Prostate gland (tissue), 2 donors: Measurements from ENCODE around the gene THAP4. TPM values are rescaled to one million over a fixed set of nuclear protein-coding genes. Genes with fewer than 3 reads are reported as not detected.
"Not testable (repeated sequence)": the region's sequence is repeated elsewhere in the genome, so short reads cannot be mapped to it uniquely, and the experiment has no call there.

ENCODE experiments used
- DNase-seq: peaks from one replicate; pipeline ENCODE4 v3.0.0-alpha.2; 2019; ENCODE audit warnings: low spot score
- H3K27ac ChIP-seq, 2 donors: fragments of 200-600 bp; sonication (generic); 2 replicates each; pipeline ENCODE4 v1.5.1; 2017 to 2019
- H3K27me3 ChIP-seq: fragments of 200-600 bp; sonication (generic); replicated peaks from 2 replicates; pipeline ENCODE4 v1.5.1; 2019; ENCODE audit not compliant: insufficient read depth
- H3K36me3 ChIP-seq, 2 donors: fragments of 200-600 bp; sonication (generic); 1 replicate in 1 of 2; 2 replicates in 1 of 2; pipeline versions ENCODE4 v1.5.1 to v1.8.1; 2017 to 2019
- H3K4me1 ChIP-seq: fragments of 200-600 bp; sonication (generic); replicated peaks from 2 replicates; pipeline ENCODE4 v1.5.1; 2019
- H3K4me3 ChIP-seq, 2 donors: fragments of 200-600 bp; sonication (generic); 2 replicates each; pipeline ENCODE4 v1.5.1; 2017 to 2019
- H3K9me3 ChIP-seq: fragments of 200-600 bp; sonication (generic); 2 replicates; pipeline ENCODE4 v1.5.1; 2017
- POLR2A ChIP-seq: fragments of 450-650 bp; IDR thresholded peaks from one replicate; pipeline ENCODE4 v1.6.1; 2016; ENCODE audit warnings: antibody characterized with exemption, mild to moderate bottlenecking
- POLR2AphosphoS5 ChIP-seq: sonication (generic); formaldehyde crosslinking; IDR thresholded peaks from one replicate; pipeline ENCODE4 v1.6.1; 2017; ENCODE audit warnings: antibody characterized with exemption
- WGBS: methylation state at CpG from one replicate; pipeline ENCODE4 v1.1.5; 2018; 5-methylcytosine and 5-hydroxymethylcytosine counted together
- intact Hi-C: fragments of 100-400 bp; cut with DNase I; formaldehyde crosslinking; loops from one replicate; pipeline ENCODE4 v1.14.2; 2022
- total RNA-seq, 2 donors: library from RNA; depleted of rRNA; stranded (reverse); fragments of >200 nt; gene quantifications; one replicate each; pipeline ENCODE4 v1.1.0, GENCODE V29; 2016
- TF ChIP-seq, protein P1 (sequence below), 4 experiments: fragments of 200-600 bp in 2 of 4; fragments of 450-650 bp in 2 of 4; sonication (generic) in 2 of 4; IDR thresholded peaks; 1 replicate in 3 of 4; 2 replicates in 1 of 4; pipeline ENCODE4 v1.5.1; 2016 to 2019; ENCODE audit warnings: antibody characterized with exemption in 4 of 4, mild to moderate bottlenecking in 2 of 4, moderate library complexity in 2 of 4

Gene THAP4
- total RNA-seq, 2 donors from 2014 or later: 60.8 to 92.9 TPM

DNA sequence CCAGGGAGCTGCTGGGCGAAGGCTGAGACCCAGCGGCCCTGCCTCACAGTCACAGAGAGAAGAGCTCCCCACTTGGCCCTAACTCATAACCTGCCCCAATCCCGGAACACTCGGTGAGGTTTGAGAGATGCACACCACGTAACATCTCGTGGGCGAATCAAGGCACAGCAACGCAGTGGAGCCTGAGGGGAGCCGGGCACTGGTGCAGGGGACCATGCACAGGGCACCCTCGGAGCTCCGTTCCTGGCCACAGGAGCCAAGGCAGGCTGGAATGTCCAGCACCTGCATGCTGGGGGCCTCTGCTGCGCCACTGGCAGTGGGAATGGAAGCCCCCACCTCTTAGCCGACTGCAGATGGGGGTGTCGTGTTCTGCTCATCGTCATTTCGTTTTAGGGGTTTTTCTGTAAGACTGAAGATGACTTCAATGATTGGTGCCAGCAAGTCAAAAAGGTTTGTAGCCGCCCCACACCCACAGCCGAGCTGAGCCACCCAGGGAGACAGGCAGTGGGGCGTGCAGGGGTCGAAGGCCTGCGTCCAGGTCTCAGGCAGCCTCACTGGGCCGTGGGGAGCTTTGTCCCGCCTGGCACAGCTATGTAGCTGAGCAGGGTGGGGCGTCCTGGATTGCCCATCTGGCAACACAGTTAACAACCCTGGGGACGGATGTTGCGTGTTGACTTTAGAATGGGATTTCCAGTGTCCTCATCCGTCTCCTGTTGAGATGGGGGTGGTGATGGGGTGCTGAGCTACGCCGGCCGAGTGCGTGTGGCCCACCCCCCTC is 33.6 kb upstream of the THAP4 start:
- no peaks in the 10 kb centered on the region for H3K9me3 ChIP-seq
- intact Hi-C loops: no loop called here
- H3K27me3 ChIP-seq: no peaks in the 10 kb centered on the region
- TF ChIP-seq POLR2A (no peak), POLR2AphosphoS5 (no peak)
- TF ChIP-seq, protein P1, sequence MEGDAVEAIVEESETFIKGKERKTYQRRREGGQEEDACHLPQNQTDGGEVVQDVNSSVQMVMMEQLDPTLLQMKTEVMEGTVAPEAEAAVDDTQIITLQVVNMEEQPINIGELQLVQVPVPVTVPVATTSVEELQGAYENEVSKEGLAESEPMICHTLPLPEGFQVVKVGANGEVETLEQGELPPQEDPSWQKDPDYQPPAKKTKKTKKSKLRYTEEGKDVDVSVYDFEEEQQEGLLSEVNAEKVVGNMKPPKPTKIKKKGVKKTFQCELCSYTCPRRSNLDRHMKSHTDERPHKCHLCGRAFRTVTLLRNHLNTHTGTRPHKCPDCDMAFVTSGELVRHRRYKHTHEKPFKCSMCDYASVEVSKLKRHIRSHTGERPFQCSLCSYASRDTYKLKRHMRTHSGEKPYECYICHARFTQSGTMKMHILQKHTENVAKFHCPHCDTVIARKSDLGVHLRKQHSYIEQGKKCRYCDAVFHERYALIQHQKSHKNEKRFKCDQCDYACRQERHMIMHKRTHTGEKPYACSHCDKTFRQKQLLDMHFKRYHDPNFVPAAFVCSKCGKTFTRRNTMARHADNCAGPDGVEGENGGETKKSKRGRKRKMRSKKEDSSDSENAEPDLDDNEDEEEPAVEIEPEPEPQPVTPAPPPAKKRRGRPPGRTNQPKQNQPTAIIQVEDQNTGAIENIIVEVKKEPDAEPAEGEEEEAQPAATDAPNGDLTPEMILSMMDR (IDR thresholded peaks at IDR 0.05): no peak
- WGBS: 86% methylated on average over 29 of the region's 31 CpGs
- H3K36me3 ChIP-seq: peaks cover 0 to 15% of the 10 kb centered on the region in 2 donors
- no peak overlapping the region for H3K27ac ChIP-seq
- no peak overlapping the region for H3K4me3 ChIP-seq
- DNase-seq: no peak
- no peaks in the 10 kb centered on the region for H3K4me1 ChIP-seq

DNA sequence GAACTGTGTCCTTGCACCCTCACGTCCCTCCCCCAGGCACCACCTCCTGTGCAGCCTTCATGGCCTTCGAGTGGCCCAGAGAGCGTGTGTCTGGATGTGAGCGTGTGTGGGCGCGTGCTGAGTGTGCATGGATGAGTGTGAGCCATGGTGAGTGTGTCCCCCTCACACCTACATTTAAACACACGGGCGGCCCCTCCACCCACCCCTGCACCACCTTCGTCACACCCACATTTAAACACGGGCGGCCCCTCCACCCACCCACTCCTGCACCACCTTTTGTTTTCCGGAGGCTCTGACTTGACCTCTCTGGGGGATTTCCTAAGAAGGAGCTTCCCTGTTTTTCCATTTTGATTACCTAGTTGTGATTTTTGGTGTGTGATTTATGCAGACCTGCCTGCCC is 31.9 kb upstream of the THAP4 start:
- Histone ChIP-seq H3K4me3 (no peak overlapping the region), H3K4me1 (no peaks in the 10 kb centered on the region), H3K9me3 (no peaks in the 10 kb centered on the region), H3K27me3 (no peaks in the 10 kb centered on the region), H3K27ac (no peak overlapping the region), H3K36me3 (peaks cover 0 to 15% of the 10 kb centered on the region in 2 donors)
- TF ChIP-seq POLR2A (no peak), POLR2AphosphoS5 (no peak)
- TF ChIP-seq, protein P1 (IDR thresholded peaks at IDR 0.05): no peak
- no peak for DNase-seq
- intact Hi-C loops: no loop called here
- 88% methylated on average over 12 of the region's 12 CpGs for WGBS

DNA sequence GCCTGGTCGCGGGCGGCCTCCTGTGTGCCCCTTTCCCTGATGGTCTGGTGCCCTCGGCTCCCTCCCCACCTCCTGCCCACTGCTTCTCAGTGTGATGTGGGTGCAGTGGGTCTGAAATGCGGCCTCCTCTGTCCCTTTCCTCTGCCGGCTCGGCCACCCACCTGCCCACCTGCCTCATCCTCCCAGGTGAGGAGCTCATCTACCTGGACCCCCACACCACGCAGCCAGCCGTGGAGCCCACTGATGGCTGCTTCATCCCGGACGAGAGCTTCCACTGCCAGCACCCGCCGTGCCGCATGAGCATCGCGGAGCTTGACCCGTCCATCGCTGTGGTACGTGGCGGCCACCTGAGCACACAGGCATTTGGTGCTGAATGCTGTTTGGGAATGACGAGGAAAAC is 31.4 kb upstream of the THAP4 start:
- Histone ChIP-seq H3K27me3 (no peaks in the 10 kb centered on the region), H3K4me3 (no peak overlapping the region), H3K27ac (no peak overlapping the region), H3K9me3 (no peaks in the 10 kb centered on the region), H3K4me1 (no peaks in the 10 kb centered on the region), H3K36me3 (peaks cover 0 to 15% of the 10 kb centered on the region in 2 donors)
- intact Hi-C loops: no loop called here
- no peak for TF ChIP-seq POLR2AphosphoS5
- DNase-seq: no peak
- WGBS: 91% methylated on average over 21 of the region's 21 CpGs

DNA sequence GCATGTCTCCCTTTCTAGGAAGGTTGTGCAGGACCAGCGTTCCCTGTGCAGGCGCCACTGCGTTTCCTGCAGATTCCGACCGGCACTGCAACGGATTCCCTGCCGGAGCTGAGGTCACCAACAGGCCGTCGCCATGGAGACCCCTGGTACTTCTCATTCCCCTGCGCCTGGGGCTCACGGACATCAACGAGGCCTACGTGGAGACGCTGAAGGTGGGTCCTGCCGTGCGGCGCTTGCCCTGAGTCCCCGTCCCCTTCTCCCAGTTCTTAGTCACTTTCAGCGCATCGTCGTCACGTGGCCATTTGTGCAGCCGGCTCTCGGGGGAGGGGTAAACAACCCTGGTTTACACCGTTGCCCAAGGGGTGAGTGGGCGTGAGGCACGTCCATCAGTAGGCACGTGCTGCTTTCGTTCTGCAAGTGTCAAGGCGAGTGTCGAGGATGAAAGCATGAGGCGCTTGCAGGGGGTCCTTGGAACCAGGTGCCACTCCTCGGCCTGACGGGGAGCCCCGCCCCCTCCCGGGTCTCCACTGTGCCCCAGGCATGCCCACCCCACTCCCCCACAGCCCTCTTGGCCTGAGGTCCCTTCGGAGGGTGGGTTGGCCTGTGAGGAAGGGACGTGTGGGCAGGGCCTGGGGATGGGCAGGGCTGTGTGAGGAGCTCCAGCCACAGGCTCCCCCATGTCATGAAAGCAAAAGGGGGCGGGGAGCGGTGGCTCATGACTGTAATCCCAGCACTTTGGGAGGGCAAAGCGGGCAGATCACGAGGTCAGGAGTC is 29.9 kb upstream of the THAP4 start:
- DNase-seq: no peak
- H3K27me3 ChIP-seq: no peaks in the 10 kb centered on the region
- no peak for TF ChIP-seq POLR2A
- no peak for TF ChIP-seq POLR2AphosphoS5
- TF ChIP-seq, protein P1 (IDR thresholded peaks at IDR 0.05): no peak
- no peaks in the 10 kb centered on the region for H3K9me3 ChIP-seq
- WGBS: 68% methylated on average over 42 of the region's 42 CpGs
- intact Hi-C loops: no loop called here
- H3K4me1 ChIP-seq: no peaks in the 10 kb centered on the region
- H3K4me3 ChIP-seq: no peak overlapping the region
- peaks cover 0 to 11% of the 10 kb centered on the region in 2 donors for H3K36me3 ChIP-seq
- no peak overlapping the region for H3K27ac ChIP-seq

DNA sequence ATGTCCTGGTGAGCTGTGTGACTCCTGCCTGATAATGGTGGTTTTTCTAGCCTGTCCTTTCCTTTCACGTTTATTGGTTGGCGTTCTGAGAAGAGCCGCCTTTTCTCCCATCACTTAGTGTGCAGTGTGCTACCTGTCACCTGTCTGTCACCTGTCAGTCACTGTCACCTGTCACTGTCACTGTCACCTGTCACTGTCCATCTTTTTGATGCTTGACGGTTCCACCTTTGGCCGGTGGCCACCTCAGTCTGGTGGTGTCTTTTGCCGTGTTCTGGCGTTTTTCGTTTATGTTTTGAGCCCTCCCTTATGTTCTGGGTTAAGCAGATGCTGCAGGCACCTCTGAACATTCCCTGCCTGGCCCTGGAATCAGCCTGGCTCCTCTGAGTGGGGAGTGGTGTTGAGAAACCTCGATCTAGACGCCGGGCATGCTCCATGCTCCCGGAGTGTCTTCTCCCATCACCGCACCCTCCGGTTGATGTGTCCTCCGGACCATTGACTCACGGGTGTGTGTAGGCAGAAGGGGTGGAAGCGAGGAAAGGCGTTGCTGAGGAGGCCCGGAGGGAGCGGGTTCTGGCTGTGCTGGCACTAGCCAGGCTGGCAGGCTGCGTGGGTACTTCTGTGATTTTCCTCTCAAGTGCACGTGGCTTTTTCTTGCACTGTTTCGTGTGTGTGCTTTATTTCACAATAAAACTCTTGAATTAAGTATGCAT is 28.9 kb upstream of the THAP4 start:
- no peaks in the 10 kb centered on the region for H3K4me1 ChIP-seq
- no peak for DNase-seq
- intact Hi-C loops: no loop called here
- WGBS: 86% methylated on average over 23 of the region's 23 CpGs
- H3K4me3 ChIP-seq: no peak overlapping the region
- H3K9me3 ChIP-seq: no peaks in the 10 kb centered on the region
- H3K27ac ChIP-seq: no peak overlapping the region
- H3K27me3 ChIP-seq: no peaks in the 10 kb centered on the region
- H3K36me3 ChIP-seq: peaks cover 0 to 11% of the 10 kb centered on the region in 2 donors
- no peak for TF ChIP-seq POLR2AphosphoS5
- no peak for TF ChIP-seq POLR2A
- TF ChIP-seq, protein P1 (IDR thresholded peaks at IDR 0.05): no peak

DNA sequence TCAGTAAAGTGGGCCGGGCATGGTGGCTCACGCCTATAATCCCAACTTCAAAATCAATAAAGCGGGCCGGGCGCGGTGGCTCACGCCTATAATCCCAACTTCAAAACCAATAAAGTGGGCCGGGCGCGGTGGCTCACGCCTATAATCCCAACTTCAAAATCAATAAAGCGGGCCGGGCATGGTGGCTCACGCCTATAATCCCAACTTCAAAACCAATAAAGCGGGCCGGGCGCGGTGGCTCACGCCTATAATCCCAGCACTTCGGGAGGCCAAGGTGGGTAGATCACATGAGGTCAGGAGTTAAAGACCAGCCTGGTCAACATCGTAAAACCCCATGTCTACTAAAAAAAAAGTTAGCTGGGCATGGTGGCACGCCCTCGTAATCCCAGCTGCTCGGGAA is 25.8 kb upstream of the THAP4 start:
- peak overlapping the region in 1 of 2 donors; percentile 32 for H3K27ac ChIP-seq
- H3K36me3 ChIP-seq, H3K4me3 ChIP-seq, DNase-seq, H3K9me3 ChIP-seq, H3K4me1 ChIP-seq, intact Hi-C loops, H3K27me3 ChIP-seq: not testable (repeated sequence)
- WGBS: 86% methylated on average over 24 of the region's 24 CpGs
